Left ventricle myocardium inferior (tissue), 1 donor: ENCODE measurements around the gene GPR84. TPM values are rescaled to one million over a fixed set of nuclear protein-coding genes. Genes with fewer than 3 reads are reported as not detected.
A peak's percentile ranks its signal among the peaks of the same experiment; 100 is the strongest.

ENCODE experiments used
- DNase-seq: peaks from one replicate; pipeline ENCODE4 v3.0.0-alpha.2; 2020
- H3K27ac ChIP-seq: fragments of 200-600 bp; replicated peaks from 2 replicates; pipeline ENCODE4 v1.8.0; 2021
- H3K27me3 ChIP-seq: fragments of 200-600 bp; 2 replicates; pipeline ENCODE4 v1.8.0; 2021; ENCODE audit warnings: low read depth
- H3K36me3 ChIP-seq: fragments of 200-600 bp; 2 replicates; pipeline ENCODE4 v1.8.0; 2021
- H3K4me1 ChIP-seq: fragments of 200-600 bp; 2 replicates; pipeline ENCODE4 v1.8.0; 2021
- H3K4me3 ChIP-seq: fragments of 200-600 bp; 2 replicates; pipeline ENCODE4 v1.8.0; 2021; ENCODE audit warnings: mild to moderate bottlenecking, moderate library complexity
- H3K9me3 ChIP-seq: fragments of 200-600 bp; replicated peaks from 2 replicates; pipeline ENCODE4 v1.8.0; 2021
- CTCF ChIP-seq: fragments of 200-600 bp; IDR thresholded peaks from 2 replicates; pipeline ENCODE4 v1.8.0; 2021; ENCODE audit warnings: antibody characterized with exemption, mild to moderate bottlenecking, borderline replicate concordance
- intact Hi-C: fragments of 100-400 bp; cut with micrococcal nuclease; formaldehyde crosslinking; loops from one replicate; pipeline ENCODE4 v1.11.0; 2022
- total RNA-seq: library from RNA; stranded (reverse); fragmentation: NEBNext Ultra II Directional; extraction: Animal tissue kit (Norgen Biotek cat#: 25700); gene quantifications from one replicate; pipeline ENCODE4 v1.2.1, GENCODE V29; 2021
- donor health status: DM: no; HTN: yes; CAD: no; lungs with severe emphysema.

Gene GPR84
- total RNA-seq, 1 donor from 2014 or later: not detected

- no peaks in the 10 kb centered on the region for H3K27me3 ChIP-seq
- peaks cover 81% of the 10 kb centered on the region for H3K4me1 ChIP-seq
- intact Hi-C loops: no loop called here
- H3K36me3 ChIP-seq: no peaks in the 10 kb centered on the region
- no peak for TF ChIP-seq CTCF
- H3K27ac ChIP-seq: peak overlapping the region; percentile 89
- H3K9me3 ChIP-seq: no peaks in the 10 kb centered on the region
- H3K4me3 ChIP-seq: peak overlapping the region; percentile 65
- peak; percentile 79 for DNase-seq
Measured at GRCh38 chr12:54371328-54372112, 7.2 kb upstream of the GPR84 start.

GRCh38 chr12:54370171-54370730, 6.0 kb upstream of the GPR84 start:
- peaks cover 68% of the 10 kb centered on the region for H3K4me1 ChIP-seq
- intact Hi-C loops: no loop called here

DNA sequence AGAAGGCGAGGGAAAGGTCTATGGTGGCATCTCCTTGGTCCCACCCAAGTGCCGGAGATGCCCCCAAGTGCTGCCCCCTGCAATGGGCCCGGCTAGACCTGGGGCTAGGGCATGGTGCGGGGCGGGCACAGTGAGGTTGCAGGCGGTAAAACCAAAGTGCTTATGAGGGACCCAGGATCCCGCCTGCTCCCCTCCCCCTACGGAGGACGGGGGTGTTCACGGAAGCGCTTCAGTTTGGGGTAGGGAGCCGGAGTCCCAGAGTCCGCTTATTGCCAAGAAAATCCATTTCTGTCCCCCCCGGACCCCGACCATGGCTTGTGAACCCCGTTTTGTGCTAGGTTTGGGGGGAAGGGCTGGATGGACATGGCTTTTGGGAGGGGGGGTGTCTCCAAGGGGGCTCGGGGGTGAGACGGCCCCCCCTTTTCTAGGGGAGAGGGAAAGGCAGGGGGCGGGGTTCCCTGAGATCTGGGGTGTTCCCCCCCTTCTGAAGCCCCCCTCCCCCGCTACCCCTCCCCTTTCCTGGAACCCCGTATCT, 5.4 kb upstream of the GPR84 start:
- H3K27ac ChIP-seq: peak overlapping the region; percentile 89
- no peak for DNase-seq
- H3K4me1 ChIP-seq: peaks cover 63% of the 10 kb centered on the region
- TF ChIP-seq CTCF: no peak
- no peaks in the 10 kb centered on the region for H3K9me3 ChIP-seq
- H3K27me3 ChIP-seq: no peaks in the 10 kb centered on the region
- intact Hi-C loops: loop anchor here (10.0 kb wide), 1 partner anchor 115 kb away; no protein-coding TSS in a partner anchor
- peak overlapping the region; percentile 65 for H3K4me3 ChIP-seq
- H3K36me3 ChIP-seq: no peaks in the 10 kb centered on the region

More at GRCh38 chr12:54370171-54370730, 6.0 kb upstream of the GPR84 start:
- H3K36me3 ChIP-seq: no peaks in the 10 kb centered on the region
- no peaks in the 10 kb centered on the region for H3K9me3 ChIP-seq
- DNase-seq: peak; percentile 72
- peak overlapping the region; percentile 89 for H3K27ac ChIP-seq
- H3K4me3 ChIP-seq: peak overlapping the region; percentile 65
- peak; percentile 97 for TF ChIP-seq CTCF
- no peaks in the 10 kb centered on the region for H3K27me3 ChIP-seq

GRCh38 chr12:54368709-54369596, 4.7 kb upstream of the GPR84 start:
- intact Hi-C loops: loop anchor here (10.0 kb wide), 1 partner anchor 114 kb away; no protein-coding TSS in a partner anchor

More at GRCh38 chr12:54368709-54369596, 4.7 kb upstream of the GPR84 start:
- no peaks in the 10 kb centered on the region for H3K36me3 ChIP-seq
- no peaks in the 10 kb centered on the region for H3K27me3 ChIP-seq
- peaks cover 55% of the 10 kb centered on the region for H3K4me1 ChIP-seq
- H3K4me3 ChIP-seq: peak overlapping the region; percentile 65
- DNase-seq: peak; percentile 90
- peak; percentile 84 for TF ChIP-seq CTCF
- no peaks in the 10 kb centered on the region for H3K9me3 ChIP-seq
- peak overlapping the region; percentile 89 for H3K27ac ChIP-seq
